Left ventricle myocardium superior (tissue), 1 donor: ENCODE measurements around the gene DGAT2. TPM values are rescaled to one million over a fixed set of nuclear protein-coding genes. Genes with fewer than 3 reads are reported as not detected.

Experiments used
- ATAC-seq: fragments of 200-7000 bp; cut with Tn5 transposase; one replicate; pipeline ENCODE4 v1.9.1; 2020; ENCODE audit warnings: mild to moderate bottlenecking, moderate library complexity
- DNase-seq: peaks from one replicate; pipeline ENCODE4 v3.0.0-alpha.2; 2020
- intact Hi-C: fragments of 100-400 bp; cut with micrococcal nuclease; formaldehyde crosslinking; loops from one replicate; pipeline ENCODE4 v1.11.0; 2022
- total RNA-seq: library from RNA; stranded (reverse); fragmentation: NEBNext Ultra II Directional; extraction: Animal tissue kit (Norgen Biotek cat#: 25700); gene quantifications from one replicate; pipeline ENCODE4 v1.2.1, GENCODE V29; 2021
- donor health status: DM: no; HTN: yes; CAD: no; lungs with severe emphysema.

DGAT2 gene
- total RNA-seq, 1 donor from 2014 or later, result 18.3 TPM

- intact Hi-C loops, result no loop called here
- DNase-seq (peak; percentile 78), ATAC-seq (peak; percentile 83)
Observed at GRCh38 chr11:75792997-75793800, 24.6 kb downstream of the DGAT2 start.

- intact Hi-C loops, result no loop called here
- peak; percentile 49 for DNase-seq
- peak; percentile 40 for ATAC-seq
Observed at GRCh38 chr11:75793966-75794365, 25.4 kb downstream of the DGAT2 start.

GRCh38 chr11:75795276-75796090 is 26.9 kb downstream of the DGAT2 start:
- DNase-seq (no peak), ATAC-seq (no peak)
- intact Hi-C loops, result no loop called here

- intact Hi-C loops, result no loop called here
- DNase-seq (no peak), ATAC-seq (no peak)
Observed at GRCh38 chr11:75796091-75796435, 27.5 kb downstream of the DGAT2 start.

GRCh38 chr11:75797116-75797515 is 28.5 kb downstream of the DGAT2 start:
- ATAC-seq (no peak), DNase-seq (no peak)
- intact Hi-C loops, result no loop called here

GRCh38 chr11:75797792-75798191 is 29.2 kb downstream of the DGAT2 start:
- DNase-seq (no peak), ATAC-seq (no peak)
- intact Hi-C loops, result no loop called here

- DNase-seq (no peak), ATAC-seq (no peak)
- intact Hi-C loops, result no loop called here
Observed at GRCh38 chr11:75800136-75800675, 31.6 kb downstream of the DGAT2 start.

GRCh38 chr11:75800728-75801361 is 32.3 kb downstream of the DGAT2 start:
- intact Hi-C loops, result no loop called here
- no peak for ATAC-seq
- DNase-seq, result no peak

GRCh38 chr11:75801362-75802020 is 32.9 kb downstream of the DGAT2 start:
- DNase-seq (no peak), ATAC-seq (peak; percentile 55)
- intact Hi-C loops, result loop anchor here (2.0 kb wide), 1 partner anchor 65 kb away; no protein-coding TSS in a partner anchor

- DNase-seq (no peak), ATAC-seq (no peak)
- intact Hi-C loops, result loop anchor here (2.0 kb wide), 1 partner anchor 65 kb away; no protein-coding TSS in a partner anchor
Observed at GRCh38 chr11:75802021-75802912, 33.7 kb downstream of the DGAT2 start.

- ATAC-seq, result peak; percentile 86
- peak; percentile 66 for DNase-seq
- intact Hi-C loops, result loop anchor here (2.0 kb wide), 1 partner anchor 64 kb away; no protein-coding TSS in a partner anchor
Observed at GRCh38 chr11:75802913-75803820, 34.6 kb downstream of the DGAT2 start.

- intact Hi-C loops, result no loop called here
- ATAC-seq (no peak), DNase-seq (no peak)
Observed at GRCh38 chr11:75809111-75809510, 40.5 kb downstream of the DGAT2 start.

- DNase-seq (no peak), ATAC-seq (no peak)
- intact Hi-C loops, result no loop called here
Observed at GRCh38 chr11:75809991-75810390, 41.4 kb downstream of the DGAT2 start.

GRCh38 chr11:75810637-75811390 is 42.2 kb downstream of the DGAT2 start:
- intact Hi-C loops, result no loop called here
- no peak for ATAC-seq
- DNase-seq, result no peak

GRCh38 chr11:75811485-75811884 is 42.9 kb downstream of the DGAT2 start:
- intact Hi-C loops, result no loop called here

GRCh38 chr11:75812542-75813040 is 44.0 kb downstream of the DGAT2 start:
- ATAC-seq (no peak), DNase-seq (no peak)
- intact Hi-C loops, result no loop called here

More at GRCh38 chr11:75811485-75811884, 42.9 kb downstream of the DGAT2 start:
- no peak for ATAC-seq
- no peak for DNase-seq
